Measurements from ENCODE around the gene APAF1. TPM values are rescaled to one million over a fixed set of nuclear protein-coding genes. Genes with fewer than 3 reads are reported as not detected.
"Not testable (repeated sequence)": the region's sequence is repeated elsewhere in the genome, so short reads cannot be mapped to it uniquely, and the experiment has no call there.

Gene APAF1
- 45.9 TPM for total RNA-seq (ENCODE audit: unreplicated experiment)
- long read RNA-seq, partial matches to known transcripts = 2 of 3 reads
- long read RNA-seq, other reads (novel, unspliced or antisense) = 1 of 3 reads

GRCh38 chr12:98644712-98645571 is at the start of gene APAF1, which contains the start of gene IKBIP:
APAF1 (plus strand) TSS chr12:98645290; CDS start chr12:98648360, 3,070 bp downstream.
IKBIP (minus strand) TSS chr12:98644788; CDS start chr12:98644701, 87 bp downstream.
- TF ChIP-seq CTCF (IDR thresholded peaks at IDR 0.05; ENCODE audit: unreplicated experiment) = no peak
- H3K4me3 Mint-ChIP-seq (ENCODE audit: unreplicated experiment) = peak within 1 kb of the TSS; percentile 98
- peak within 1 kb of the TSS; percentile 87 for H3K27ac Mint-ChIP-seq (ENCODE audit: unreplicated experiment)
- peaks cover 15% of the 10 kb centered on the region for H3K4me1 Mint-ChIP-seq (ENCODE audit: unreplicated experiment)
- no peaks in the 10 kb centered on the region for H3K9me3 Mint-ChIP-seq (ENCODE audit: unreplicated experiment)
- DNase-seq (ENCODE audit: low spot score) = peak; percentile 99
- H3K27me3 Mint-ChIP-seq (ENCODE audit: unreplicated experiment) = no peaks in the 10 kb centered on the region
- peaks cover 8% of the 10 kb centered on the region for H3K36me3 Mint-ChIP-seq (ENCODE audit: low read depth, unreplicated experiment)

- H3K27ac Mint-ChIP-seq (ENCODE audit: unreplicated experiment); H3K4me3 Mint-ChIP-seq (ENCODE audit: unreplicated experiment); H3K27me3 Mint-ChIP-seq (ENCODE audit: unreplicated experiment); DNase-seq (ENCODE audit: low spot score); H3K9me3 Mint-ChIP-seq (ENCODE audit: unreplicated experiment): not testable (repeated sequence)
- Mint-ChIP-seq H3K4me1 (ENCODE audit: unreplicated experiment) (peaks cover 18% of the 10 kb centered on the region), H3K36me3 (ENCODE audit: low read depth, unreplicated experiment) (peaks cover 26% of the 10 kb centered on the region)
These were observed 47.8 kb upstream of the APAF1 start for GRCh38 chr12:98597313-98597712.

- Mint-ChIP-seq H3K27me3 (ENCODE audit: unreplicated experiment) (peaks cover under 1% of the 10 kb centered on the region), H3K27ac (ENCODE audit: unreplicated experiment) (no peak overlapping the region), H3K36me3 (ENCODE audit: low read depth, unreplicated experiment) (peaks cover 24% of the 10 kb centered on the region), H3K9me3 (ENCODE audit: unreplicated experiment) (no peaks in the 10 kb centered on the region), H3K4me1 (ENCODE audit: unreplicated experiment) (no peaks in the 10 kb centered on the region), H3K4me3 (ENCODE audit: unreplicated experiment) (no peak overlapping the region)
- DNase-seq (ENCODE audit: low spot score) = no peak
- peak; percentile 15 for TF ChIP-seq CTCF (IDR thresholded peaks at IDR 0.05; ENCODE audit: unreplicated experiment)
These were observed 43.2 kb upstream of the APAF1 start for GRCh38 chr12:98601924-98602323.

GRCh38 chr12:98606359-98606988 is 38.6 kb upstream of the APAF1 start:
- no peaks in the 10 kb centered on the region for H3K4me1 Mint-ChIP-seq (ENCODE audit: unreplicated experiment)
- H3K4me3 Mint-ChIP-seq (ENCODE audit: unreplicated experiment) = no peak overlapping the region
- peaks cover 2% of the 10 kb centered on the region for H3K27me3 Mint-ChIP-seq (ENCODE audit: unreplicated experiment)
- no peak overlapping the region for H3K27ac Mint-ChIP-seq (ENCODE audit: unreplicated experiment)
- no peak for DNase-seq (ENCODE audit: low spot score)
- H3K36me3 Mint-ChIP-seq (ENCODE audit: low read depth, unreplicated experiment) = peaks cover 10% of the 10 kb centered on the region
- H3K9me3 Mint-ChIP-seq (ENCODE audit: unreplicated experiment) = no peaks in the 10 kb centered on the region
- no peak for TF ChIP-seq CTCF (IDR thresholded peaks at IDR 0.05; ENCODE audit: unreplicated experiment)

GRCh38 chr12:98610596-98610995 is 34.5 kb upstream of the APAF1 start:
- peaks cover 2% of the 10 kb centered on the region for H3K4me1 Mint-ChIP-seq (ENCODE audit: unreplicated experiment)
- H3K27ac Mint-ChIP-seq (ENCODE audit: unreplicated experiment) = no peak overlapping the region
- no peak for TF ChIP-seq CTCF (IDR thresholded peaks at IDR 0.05; ENCODE audit: unreplicated experiment)
- H3K4me3 Mint-ChIP-seq (ENCODE audit: unreplicated experiment) = no peak overlapping the region
- peaks cover 4% of the 10 kb centered on the region for H3K36me3 Mint-ChIP-seq (ENCODE audit: low read depth, unreplicated experiment)
- no peaks in the 10 kb centered on the region for H3K9me3 Mint-ChIP-seq (ENCODE audit: unreplicated experiment)
- DNase-seq (ENCODE audit: low spot score) = no peak
- H3K27me3 Mint-ChIP-seq (ENCODE audit: unreplicated experiment) = peaks cover 3% of the 10 kb centered on the region
